Kidney (tissue), 14 donors: Measurements from ENCODE around the gene P2RY11. TPM values are rescaled to one million over a fixed set of nuclear protein-coding genes. Genes with fewer than 3 reads are reported as not detected.

Source experiments
- DNase-seq, 5 donors: peaks; one replicate each; pipeline ENCODE4 v3.0.0-alpha.2; 2013 to 2020
- FAIRE-seq: peaks from 2 replicates; lab custom pipeline; 2012; peaks lifted over from hg19 to GRCh38; lab: Jason Lieb, UNC
- H3K27ac ChIP-seq, 2 donors: one replicate each; pipeline ENCODE4 v1.7.0; 2013; ENCODE audit warnings: low read depth in 2 of 2, low read length in 2 of 2, inconsistent platforms in 1 of 2
- H3K27me3 ChIP-seq: one replicate; pipeline ENCODE4 v1.7.1; 2013; ENCODE audit warnings: low read length, inconsistent platforms; ENCODE audit not compliant: control insufficient read depth, insufficient read depth
- H3K36me3 ChIP-seq, 3 donors: one replicate each; pipeline versions ENCODE4 v1.7.0 to v1.7.1; 2013; ENCODE audit warnings: low read length in 3 of 3, control low read depth in 1 of 3, inconsistent platforms in 1 of 3; ENCODE audit not compliant: insufficient read depth in 3 of 3, control insufficient read depth in 2 of 3
- H3K4me1 ChIP-seq, 3 donors: one replicate each; pipeline versions ENCODE4 v1.7.0 to v1.7.1; 2013; ENCODE audit warnings: low read length in 3 of 3, inconsistent platforms in 1 of 3, low read depth in 1 of 3; ENCODE audit not compliant: control insufficient read depth in 2 of 3, insufficient read depth in 2 of 3
- H3K4me3 ChIP-seq, 3 donors: one replicate each; pipeline versions ENCODE4 v1.7.0 to v1.8.1; 2013; ENCODE audit warnings: low read length in 3 of 3, control low read depth in 1 of 3, inconsistent platforms in 1 of 3
- H3K9ac ChIP-seq, 3 donors: one replicate each; pipeline versions ENCODE4 v1.7.0 to v1.7.1; 2013; ENCODE audit warnings: low read length in 3 of 3, control low read depth in 1 of 3, inconsistent platforms in 1 of 3
- H3K9me3 ChIP-seq, 3 donors: one replicate each; pipeline versions ENCODE4 v1.7.0 to v1.7.1; 2013; ENCODE audit warnings: low read length in 3 of 3, control low read depth in 1 of 3, inconsistent platforms in 1 of 3; ENCODE audit not compliant: control insufficient read depth in 2 of 3, insufficient read depth in 1 of 3
- CTCF ChIP-seq: IDR thresholded peaks from 3 replicates; pipeline ENCODE4 v1.5.1; 2012; ENCODE audit warnings: mild to moderate bottlenecking, moderate library complexity, borderline replicate concordance; ENCODE audit not compliant: insufficient read depth; ENCODE audit errors: extremely low read depth
- intact Hi-C: fragments of 100-400 bp; cut with DNase I; formaldehyde crosslinking; loops from one replicate; pipeline ENCODE4 v1.11.1; 2022
- polyA plus RNA-seq: library from polyadenylated mRNA; stranded (reverse); fragments of 350-450 nt; fragmentation: Illumina TruSeq; extraction: RNeasy Lipid Tissue Mini Kit (QIAGEN cat#74804); gene quantifications from one replicate; pipeline ENCODE4 v1.2.3, GENCODE V29; 2014; ENCODE audit warnings: low read depth, low replicate concordance; ENCODE audit not compliant: insufficient read depth
- total RNA-seq: library from RNA; stranded (reverse); fragmentation: NEBNext Ultra II Directional; extraction: Animal tissue kit (Norgen Biotek cat#: 25700); gene quantifications from one replicate; pipeline ENCODE4 v1.2.1, GENCODE V29; 2021
- donor health status: control.
- donor health status: control.
- donor health status: control.
- donor health status: control.
- donor health status: control.
- donor health status: DM: yes; HTN: yes; CAD: no.
- donor health status: Normal renal cell carcinoma (clear cell type).

The P2RY11 gene
- total and polyA plus RNA-seq, 2 donors from 2014 or later, result 3.7 to 17.3 TPM

- no peaks in the 10 kb centered on the region for H3K9me3 ChIP-seq
- H3K4me1 ChIP-seq, result peaks cover 0 to 9% (median 0%) of the 10 kb centered on the region in 3 donors
- no peak overlapping the region for H3K27ac ChIP-seq
- intact Hi-C loops, result no loop called here
- no peak for FAIRE-seq
- H3K27me3 ChIP-seq, result no peaks in the 10 kb centered on the region
- peaks cover 0 to 18% (median 4%) of the 10 kb centered on the region in 3 donors for H3K36me3 ChIP-seq
- H3K9ac ChIP-seq, result no peak overlapping the region
- no peak for DNase-seq
- H3K4me3 ChIP-seq, result no peak overlapping the region
- no peak for TF ChIP-seq CTCF
Measured at GRCh38 chr19:10114651-10115391, 3.3 kb downstream of the P2RY11 start.

DNA sequence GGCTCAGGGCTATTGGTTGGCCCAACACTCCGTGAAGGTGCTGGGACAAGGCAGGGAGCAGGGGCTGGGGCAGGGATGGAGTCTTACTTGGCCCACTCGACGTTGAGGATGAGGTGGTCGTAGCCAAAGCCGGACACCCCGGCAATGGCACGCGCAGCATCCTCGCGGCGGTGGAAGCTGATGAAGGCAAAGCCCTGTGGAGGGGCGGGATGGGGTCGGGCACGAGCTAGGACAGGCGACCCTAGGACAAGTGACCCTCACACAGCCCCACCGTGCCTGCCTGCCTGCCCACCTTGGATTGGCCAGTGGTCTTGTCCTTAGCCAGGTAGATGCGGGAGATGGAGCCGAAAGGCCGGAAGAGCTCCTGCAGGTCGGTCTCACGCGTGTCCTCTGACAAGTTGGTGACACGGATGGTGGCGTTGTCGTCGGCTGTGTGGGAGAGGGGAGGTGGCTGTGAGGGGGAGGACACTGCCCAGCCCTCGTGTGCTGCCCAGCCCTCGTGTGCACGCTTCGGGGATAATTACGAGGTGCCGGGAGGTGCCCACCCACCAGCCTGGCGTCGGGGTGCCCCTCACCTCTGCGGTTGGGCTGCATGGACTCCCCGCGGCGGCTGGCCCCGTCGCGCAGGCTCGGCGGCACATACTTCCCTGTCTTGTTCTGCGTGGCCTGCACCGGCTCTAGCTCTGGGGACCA, 4.0 kb downstream of the P2RY11 start:
- peaks cover 0 to 17% (median 2%) of the 10 kb centered on the region in 3 donors for H3K36me3 ChIP-seq
- DNase-seq (peak in 1 of 5 donors; percentile 79), FAIRE-seq (no peak)
- H3K4me3 ChIP-seq, result no peak overlapping the region
- TF ChIP-seq CTCF, result no peak
- peaks cover 0 to 9% (median 0%) of the 10 kb centered on the region in 3 donors for H3K4me1 ChIP-seq
- no peaks in the 10 kb centered on the region for H3K27me3 ChIP-seq
- H3K9me3 ChIP-seq, result no peaks in the 10 kb centered on the region
- no peak overlapping the region for H3K27ac ChIP-seq
- H3K9ac ChIP-seq, result no peak overlapping the region
- intact Hi-C loops, result no loop called here

GRCh38 chr19:10116085-10116865, 4.8 kb downstream of the P2RY11 start:
- no peak for FAIRE-seq
- intact Hi-C loops, result no loop called here
- no peaks in the 10 kb centered on the region for H3K27me3 ChIP-seq
- no peak for TF ChIP-seq CTCF
- no peaks in the 10 kb centered on the region for H3K9me3 ChIP-seq
- peaks cover 0 to 9% (median 0%) of the 10 kb centered on the region in 3 donors for H3K4me1 ChIP-seq
- H3K36me3 ChIP-seq, result peaks cover 0 to 17% (median 2%) of the 10 kb centered on the region in 3 donors
- H3K4me3 ChIP-seq, result no peak overlapping the region
- H3K27ac ChIP-seq, result no peak overlapping the region
- H3K9ac ChIP-seq, result no peak overlapping the region
- DNase-seq, result no peak
